Measurements from ENCODE around the gene NR1I3. TPM values are rescaled to one million over a fixed set of nuclear protein-coding genes. Genes with fewer than 3 reads are reported as not detected.

NR1I3 gene
- total RNA-seq, 1 donor from 2014 or later, result not detected

GRCh38 chr1:161235957-161236775, 1.8 kb downstream of the NR1I3 start:
- Histone ChIP-seq H4K20me1 (ENCODE audit: low read depth) (no peaks in the 10 kb centered on the region), H3K9ac (no peak overlapping the region), H3K4me3 (no peak overlapping the region), H3K27me3 (no peaks in the 10 kb centered on the region), H3K4me1 (no peaks in the 10 kb centered on the region), H2AFZ (replicated peaks) (no peak overlapping the region), H3K4me2 (no peak overlapping the region), H3K36me3 (no peaks in the 10 kb centered on the region), H3K27ac (no peak overlapping the region), H3K9me3 (ENCODE audit: low read depth) (no peaks in the 10 kb centered on the region), H3F3A (ENCODE audit: low read depth) (no peaks in the 10 kb centered on the region), H3K79me2 (ENCODE audit: low read depth) (no peaks in the 10 kb centered on the region)
- H3K4me1 Mint-ChIP-seq, result no peaks in the 10 kb centered on the region
- peaks cover 6% of the 10 kb centered on the region for H3K27me3 Mint-ChIP-seq (ENCODE audit: insufficient read depth, low read depth)
- DNase-seq (ENCODE audit: low spot score), result no peak
- no peaks in the 10 kb centered on the region for H3K36me3 Mint-ChIP-seq
- no peak overlapping the region for H3K27ac Mint-ChIP-seq
- TF ChIP-seq EZH2 (IDR thresholded peaks at IDR 0.05), result no peak
- no peak for TF ChIP-seq EZH2phosphoT487 (IDR thresholded peaks at IDR 0.05)
- no peak for TF ChIP-seq CTCF (IDR thresholded peaks at IDR 0.05)
- H3K9me3 Mint-ChIP-seq, result no peaks in the 10 kb centered on the region
- no peak overlapping the region for H3K4me3 Mint-ChIP-seq

- H3K79me2 ChIP-seq (ENCODE audit: low read depth), result no peaks in the 10 kb centered on the region
- H3K27ac ChIP-seq, result no peak overlapping the region
- H3K4me3 ChIP-seq, result no peak overlapping the region
- Mint-ChIP-seq H3K4me1 (no peaks in the 10 kb centered on the region), H3K4me3 (no peak overlapping the region), H3K9me3 (no peaks in the 10 kb centered on the region), H3K27ac (no peak overlapping the region), H3K36me3 (no peaks in the 10 kb centered on the region), H3K27me3 (ENCODE audit: insufficient read depth, low read depth) (peaks cover 7% of the 10 kb centered on the region)
- no peaks in the 10 kb centered on the region for H3K9me3 ChIP-seq (ENCODE audit: low read depth)
- no peak overlapping the region for H3K9ac ChIP-seq
- no peak overlapping the region for H2AFZ ChIP-seq (replicated peaks)
- H3K4me2 ChIP-seq, result no peak overlapping the region
- H3K36me3 ChIP-seq, result no peaks in the 10 kb centered on the region
- TF ChIP-seq CTCF (IDR thresholded peaks at IDR 0.05) (no peak), EZH2 (IDR thresholded peaks at IDR 0.05) (no peak), EZH2phosphoT487 (IDR thresholded peaks at IDR 0.05) (no peak)
- no peaks in the 10 kb centered on the region for H3K4me1 ChIP-seq
- H3F3A ChIP-seq (ENCODE audit: low read depth), result no peaks in the 10 kb centered on the region
- no peaks in the 10 kb centered on the region for H4K20me1 ChIP-seq (ENCODE audit: low read depth)
- DNase-seq (ENCODE audit: low spot score), result no peak
- H3K27me3 ChIP-seq, result no peaks in the 10 kb centered on the region
Measured at GRCh38 chr1:161233102-161233501, 4.9 kb downstream of the NR1I3 start.

- H3K9me3 ChIP-seq (ENCODE audit: low read depth), result no peaks in the 10 kb centered on the region
- no peak overlapping the region for H3K27ac ChIP-seq
- no peak overlapping the region for H3K4me3 Mint-ChIP-seq
- no peak overlapping the region for H3K9ac ChIP-seq
- H3K4me2 ChIP-seq, result no peak overlapping the region
- H3K79me2 ChIP-seq (ENCODE audit: low read depth), result no peaks in the 10 kb centered on the region
- no peak for DNase-seq (ENCODE audit: low spot score)
- no peaks in the 10 kb centered on the region for H3K27me3 ChIP-seq
- peaks cover 9% of the 10 kb centered on the region for H3K4me1 ChIP-seq
- peaks cover 2% of the 10 kb centered on the region for H3K27me3 Mint-ChIP-seq (ENCODE audit: insufficient read depth, low read depth)
- H3K9me3 Mint-ChIP-seq, result no peaks in the 10 kb centered on the region
- no peaks in the 10 kb centered on the region for H3K36me3 Mint-ChIP-seq
- no peak overlapping the region for H2AFZ ChIP-seq (replicated peaks)
- H4K20me1 ChIP-seq (ENCODE audit: low read depth), result no peaks in the 10 kb centered on the region
- TF ChIP-seq EZH2 (IDR thresholded peaks at IDR 0.05) (no peak), CTCF (IDR thresholded peaks at IDR 0.05) (no peak), EZH2phosphoT487 (IDR thresholded peaks at IDR 0.05) (no peak)
- no peak overlapping the region for H3K4me3 ChIP-seq
- peaks cover 15% of the 10 kb centered on the region for H3K4me1 Mint-ChIP-seq
- peaks cover 6% of the 10 kb centered on the region for H3F3A ChIP-seq (ENCODE audit: low read depth)
- H3K36me3 ChIP-seq, result no peaks in the 10 kb centered on the region
- H3K27ac Mint-ChIP-seq, result no peak overlapping the region
Measured at GRCh38 chr1:161230762-161231161, 7.2 kb downstream of the NR1I3 start.

All from neural progenitor cell (in vitro differentiated cells).